Measurements from ENCODE around the gene GRM5.

The GRM5 gene

DNA sequence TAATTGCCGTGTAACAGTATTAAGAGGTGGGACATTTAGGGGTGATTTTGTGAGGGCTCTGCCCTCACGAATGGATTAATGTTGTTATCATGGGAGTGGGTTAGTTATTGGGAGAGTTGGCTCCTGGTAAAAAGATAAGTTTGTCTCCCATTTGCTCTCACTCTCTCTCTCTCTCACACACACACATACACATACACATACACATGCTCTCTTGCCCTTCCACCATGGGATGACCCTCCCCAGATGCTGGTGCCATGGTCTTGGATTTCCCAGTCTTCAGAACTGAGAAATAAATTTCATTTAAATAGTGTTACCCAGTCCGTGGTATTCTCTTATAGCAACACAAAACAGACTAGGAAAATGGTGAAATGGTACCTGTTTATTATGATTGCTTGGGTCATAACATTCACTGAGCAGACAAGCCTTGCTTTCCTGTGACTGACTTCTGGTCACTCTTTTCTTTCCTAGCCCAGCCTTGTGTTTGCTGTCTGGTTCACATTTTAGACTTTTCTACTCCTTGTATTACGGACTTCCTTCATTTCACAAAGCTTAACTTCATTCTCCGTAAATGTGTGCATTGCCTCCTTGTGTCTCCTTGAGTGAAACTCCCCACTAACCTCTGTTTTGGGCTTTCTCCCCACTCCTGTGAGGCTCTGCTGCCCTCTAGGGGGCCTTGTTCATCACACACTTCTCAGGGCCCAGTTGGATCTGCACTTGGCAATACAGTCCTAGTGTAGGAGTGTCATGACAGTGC lies 521.7 kb downstream of the GRM5 start:
- Histone ChIP-seq H3K4me3 (ENCODE audit: low read depth, low read length) (no peak overlapping the region), H3K9ac (no peak overlapping the region), H3K36me3 (ENCODE audit: control insufficient read depth, insufficient read depth, low read length) (no peaks in the 10 kb centered on the region), H3K9me3 (ENCODE audit: control insufficient read depth, low read length) (no peaks in the 10 kb centered on the region), H3K4me1 (no peaks in the 10 kb centered on the region), H3K79me2 (no peaks in the 10 kb centered on the region), H3K27ac (no peak overlapping the region), H3K27me3 (ENCODE audit: control insufficient read depth, insufficient read depth, low read length) (no peaks in the 10 kb centered on the region), H3K4me2 (ENCODE audit: low read length) (peak overlapping the region; percentile 17), H2AFZ (peak overlapping the region; percentile 15)
- TF ChIP-seq, protein P1, sequence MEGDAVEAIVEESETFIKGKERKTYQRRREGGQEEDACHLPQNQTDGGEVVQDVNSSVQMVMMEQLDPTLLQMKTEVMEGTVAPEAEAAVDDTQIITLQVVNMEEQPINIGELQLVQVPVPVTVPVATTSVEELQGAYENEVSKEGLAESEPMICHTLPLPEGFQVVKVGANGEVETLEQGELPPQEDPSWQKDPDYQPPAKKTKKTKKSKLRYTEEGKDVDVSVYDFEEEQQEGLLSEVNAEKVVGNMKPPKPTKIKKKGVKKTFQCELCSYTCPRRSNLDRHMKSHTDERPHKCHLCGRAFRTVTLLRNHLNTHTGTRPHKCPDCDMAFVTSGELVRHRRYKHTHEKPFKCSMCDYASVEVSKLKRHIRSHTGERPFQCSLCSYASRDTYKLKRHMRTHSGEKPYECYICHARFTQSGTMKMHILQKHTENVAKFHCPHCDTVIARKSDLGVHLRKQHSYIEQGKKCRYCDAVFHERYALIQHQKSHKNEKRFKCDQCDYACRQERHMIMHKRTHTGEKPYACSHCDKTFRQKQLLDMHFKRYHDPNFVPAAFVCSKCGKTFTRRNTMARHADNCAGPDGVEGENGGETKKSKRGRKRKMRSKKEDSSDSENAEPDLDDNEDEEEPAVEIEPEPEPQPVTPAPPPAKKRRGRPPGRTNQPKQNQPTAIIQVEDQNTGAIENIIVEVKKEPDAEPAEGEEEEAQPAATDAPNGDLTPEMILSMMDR (IDR thresholded peaks at IDR 0.05), result peak; percentile 68

DNA sequence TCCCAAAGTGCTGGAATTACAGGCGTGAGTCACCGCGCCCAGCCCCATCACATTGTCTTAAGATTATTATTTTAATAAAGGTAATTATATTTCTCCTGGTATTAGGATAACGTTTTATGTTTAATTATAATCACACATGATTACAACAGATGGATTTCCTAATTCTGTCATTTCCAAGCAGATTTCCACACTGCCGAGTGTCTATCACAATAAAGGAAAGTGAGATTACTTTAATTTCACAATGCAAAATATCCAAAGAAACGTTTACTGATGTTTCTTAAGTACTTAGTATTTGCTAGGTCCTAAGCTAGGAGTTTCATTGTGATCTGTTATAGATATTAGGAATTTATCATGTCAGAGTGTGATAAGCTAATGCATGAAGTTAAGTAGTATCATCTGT lies 524.8 kb downstream of the GRM5 start:
- Histone ChIP-seq H3K9me3 (ENCODE audit: control insufficient read depth, low read length) (no peaks in the 10 kb centered on the region), H3K27ac (no peak overlapping the region), H2AFZ (no peak overlapping the region), H3K4me2 (ENCODE audit: low read length) (no peak overlapping the region), H3K79me2 (no peaks in the 10 kb centered on the region), H3K4me1 (no peaks in the 10 kb centered on the region), H3K36me3 (ENCODE audit: control insufficient read depth, insufficient read depth, low read length) (no peaks in the 10 kb centered on the region), H3K27me3 (ENCODE audit: control insufficient read depth, insufficient read depth, low read length) (no peaks in the 10 kb centered on the region), H3K9ac (no peak overlapping the region), H3K4me3 (ENCODE audit: low read depth, low read length) (no peak overlapping the region)
- TF ChIP-seq, protein P1 (IDR thresholded peaks at IDR 0.05), result no peak

DNA sequence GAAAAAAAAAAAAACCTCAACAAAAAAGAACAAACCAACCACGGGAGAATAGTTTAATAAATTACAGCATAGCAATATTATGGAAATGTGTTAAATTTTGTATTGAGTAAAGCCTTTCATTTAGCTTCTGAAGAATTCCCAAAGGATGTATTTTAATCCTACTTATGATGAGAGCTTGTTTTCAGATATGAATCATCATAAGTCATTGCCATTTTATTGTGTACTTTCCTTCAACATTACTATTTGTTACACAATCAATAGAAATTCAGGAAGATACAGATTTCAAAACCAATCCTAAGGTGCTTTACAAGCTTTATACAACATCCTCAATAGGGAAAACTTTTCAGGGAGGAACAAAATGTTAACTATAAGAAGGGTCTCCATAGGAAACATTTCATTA lies 527.7 kb downstream of the GRM5 start:
- Histone ChIP-seq H3K27me3 (ENCODE audit: control insufficient read depth, insufficient read depth, low read length) (no peaks in the 10 kb centered on the region), H3K9ac (no peak overlapping the region), H3K4me2 (ENCODE audit: low read length) (no peak overlapping the region), H2AFZ (no peak overlapping the region), H3K36me3 (ENCODE audit: control insufficient read depth, insufficient read depth, low read length) (no peaks in the 10 kb centered on the region), H3K4me1 (no peaks in the 10 kb centered on the region), H3K9me3 (ENCODE audit: control insufficient read depth, low read length) (no peaks in the 10 kb centered on the region), H3K27ac (no peak overlapping the region), H3K4me3 (ENCODE audit: low read depth, low read length) (no peak overlapping the region), H3K79me2 (no peaks in the 10 kb centered on the region)
- TF ChIP-seq, protein P1 (IDR thresholded peaks at IDR 0.05), result no peak

DNA sequence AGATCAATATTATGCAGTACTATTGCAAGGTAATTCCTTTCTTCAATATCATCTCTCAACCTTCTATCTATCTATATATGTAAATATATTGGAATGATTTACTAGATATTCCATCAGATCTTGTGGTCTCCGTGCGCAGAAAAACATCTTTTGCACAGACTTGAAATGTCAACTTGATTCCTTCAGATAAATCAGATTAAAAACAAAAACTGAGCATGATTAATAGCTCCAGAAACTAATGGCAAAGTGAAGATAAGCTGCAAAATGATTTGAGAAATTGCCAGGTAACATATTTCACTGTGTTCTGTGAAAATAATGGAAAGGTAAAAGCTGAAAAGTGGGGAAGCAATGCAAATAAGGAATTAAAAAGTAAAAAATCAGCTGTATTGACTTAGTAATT lies 528.2 kb downstream of the GRM5 start:
- Histone ChIP-seq H3K9ac (no peak overlapping the region), H3K4me3 (ENCODE audit: low read depth, low read length) (no peak overlapping the region), H3K36me3 (ENCODE audit: control insufficient read depth, insufficient read depth, low read length) (no peaks in the 10 kb centered on the region), H3K27me3 (ENCODE audit: control insufficient read depth, insufficient read depth, low read length) (no peaks in the 10 kb centered on the region), H3K9me3 (ENCODE audit: control insufficient read depth, low read length) (no peaks in the 10 kb centered on the region), H3K27ac (no peak overlapping the region), H3K79me2 (no peaks in the 10 kb centered on the region), H3K4me2 (ENCODE audit: low read length) (no peak overlapping the region), H2AFZ (no peak overlapping the region), H3K4me1 (no peaks in the 10 kb centered on the region)
- TF ChIP-seq, protein P1 (IDR thresholded peaks at IDR 0.05), result no peak

Data from parathyroid adenoma (tissue), 2 donors.